ENCODE data around the gene ACAP3. TPM values are rescaled to one million over a fixed set of nuclear protein-coding genes. Genes with fewer than 3 reads are reported as not detected.

The ACAP3 gene
- total and polyA plus RNA-seq, 2 experiments from 2014 or later, result 8.1 to 31.9 TPM

DNA sequence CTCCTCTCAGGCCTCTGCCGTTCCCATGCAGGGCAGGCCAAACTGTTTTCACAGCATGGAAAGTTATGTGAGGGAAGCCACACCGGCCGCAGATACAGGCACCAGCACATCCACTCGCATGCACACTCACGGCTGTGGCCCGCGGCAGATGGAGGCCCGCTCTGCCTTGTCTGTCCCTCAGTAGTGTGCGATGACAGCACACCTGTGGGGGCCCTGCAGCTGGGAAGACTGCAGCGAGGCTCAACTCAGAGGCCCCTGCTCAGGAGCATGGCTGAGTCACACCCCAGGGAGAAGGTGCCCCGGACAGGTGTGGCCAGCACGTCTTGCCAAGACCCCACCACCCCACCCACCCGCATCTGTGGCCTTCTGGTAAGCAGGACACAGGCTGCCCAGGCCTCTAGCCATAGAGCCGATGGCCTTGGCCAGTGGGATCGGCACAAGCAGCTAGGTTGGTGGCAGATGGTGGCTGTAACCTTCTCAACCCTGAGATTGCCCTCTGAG is 32.7 kb downstream of the ACAP3 start (continued):
- TF ChIP-seq, protein P1, sequence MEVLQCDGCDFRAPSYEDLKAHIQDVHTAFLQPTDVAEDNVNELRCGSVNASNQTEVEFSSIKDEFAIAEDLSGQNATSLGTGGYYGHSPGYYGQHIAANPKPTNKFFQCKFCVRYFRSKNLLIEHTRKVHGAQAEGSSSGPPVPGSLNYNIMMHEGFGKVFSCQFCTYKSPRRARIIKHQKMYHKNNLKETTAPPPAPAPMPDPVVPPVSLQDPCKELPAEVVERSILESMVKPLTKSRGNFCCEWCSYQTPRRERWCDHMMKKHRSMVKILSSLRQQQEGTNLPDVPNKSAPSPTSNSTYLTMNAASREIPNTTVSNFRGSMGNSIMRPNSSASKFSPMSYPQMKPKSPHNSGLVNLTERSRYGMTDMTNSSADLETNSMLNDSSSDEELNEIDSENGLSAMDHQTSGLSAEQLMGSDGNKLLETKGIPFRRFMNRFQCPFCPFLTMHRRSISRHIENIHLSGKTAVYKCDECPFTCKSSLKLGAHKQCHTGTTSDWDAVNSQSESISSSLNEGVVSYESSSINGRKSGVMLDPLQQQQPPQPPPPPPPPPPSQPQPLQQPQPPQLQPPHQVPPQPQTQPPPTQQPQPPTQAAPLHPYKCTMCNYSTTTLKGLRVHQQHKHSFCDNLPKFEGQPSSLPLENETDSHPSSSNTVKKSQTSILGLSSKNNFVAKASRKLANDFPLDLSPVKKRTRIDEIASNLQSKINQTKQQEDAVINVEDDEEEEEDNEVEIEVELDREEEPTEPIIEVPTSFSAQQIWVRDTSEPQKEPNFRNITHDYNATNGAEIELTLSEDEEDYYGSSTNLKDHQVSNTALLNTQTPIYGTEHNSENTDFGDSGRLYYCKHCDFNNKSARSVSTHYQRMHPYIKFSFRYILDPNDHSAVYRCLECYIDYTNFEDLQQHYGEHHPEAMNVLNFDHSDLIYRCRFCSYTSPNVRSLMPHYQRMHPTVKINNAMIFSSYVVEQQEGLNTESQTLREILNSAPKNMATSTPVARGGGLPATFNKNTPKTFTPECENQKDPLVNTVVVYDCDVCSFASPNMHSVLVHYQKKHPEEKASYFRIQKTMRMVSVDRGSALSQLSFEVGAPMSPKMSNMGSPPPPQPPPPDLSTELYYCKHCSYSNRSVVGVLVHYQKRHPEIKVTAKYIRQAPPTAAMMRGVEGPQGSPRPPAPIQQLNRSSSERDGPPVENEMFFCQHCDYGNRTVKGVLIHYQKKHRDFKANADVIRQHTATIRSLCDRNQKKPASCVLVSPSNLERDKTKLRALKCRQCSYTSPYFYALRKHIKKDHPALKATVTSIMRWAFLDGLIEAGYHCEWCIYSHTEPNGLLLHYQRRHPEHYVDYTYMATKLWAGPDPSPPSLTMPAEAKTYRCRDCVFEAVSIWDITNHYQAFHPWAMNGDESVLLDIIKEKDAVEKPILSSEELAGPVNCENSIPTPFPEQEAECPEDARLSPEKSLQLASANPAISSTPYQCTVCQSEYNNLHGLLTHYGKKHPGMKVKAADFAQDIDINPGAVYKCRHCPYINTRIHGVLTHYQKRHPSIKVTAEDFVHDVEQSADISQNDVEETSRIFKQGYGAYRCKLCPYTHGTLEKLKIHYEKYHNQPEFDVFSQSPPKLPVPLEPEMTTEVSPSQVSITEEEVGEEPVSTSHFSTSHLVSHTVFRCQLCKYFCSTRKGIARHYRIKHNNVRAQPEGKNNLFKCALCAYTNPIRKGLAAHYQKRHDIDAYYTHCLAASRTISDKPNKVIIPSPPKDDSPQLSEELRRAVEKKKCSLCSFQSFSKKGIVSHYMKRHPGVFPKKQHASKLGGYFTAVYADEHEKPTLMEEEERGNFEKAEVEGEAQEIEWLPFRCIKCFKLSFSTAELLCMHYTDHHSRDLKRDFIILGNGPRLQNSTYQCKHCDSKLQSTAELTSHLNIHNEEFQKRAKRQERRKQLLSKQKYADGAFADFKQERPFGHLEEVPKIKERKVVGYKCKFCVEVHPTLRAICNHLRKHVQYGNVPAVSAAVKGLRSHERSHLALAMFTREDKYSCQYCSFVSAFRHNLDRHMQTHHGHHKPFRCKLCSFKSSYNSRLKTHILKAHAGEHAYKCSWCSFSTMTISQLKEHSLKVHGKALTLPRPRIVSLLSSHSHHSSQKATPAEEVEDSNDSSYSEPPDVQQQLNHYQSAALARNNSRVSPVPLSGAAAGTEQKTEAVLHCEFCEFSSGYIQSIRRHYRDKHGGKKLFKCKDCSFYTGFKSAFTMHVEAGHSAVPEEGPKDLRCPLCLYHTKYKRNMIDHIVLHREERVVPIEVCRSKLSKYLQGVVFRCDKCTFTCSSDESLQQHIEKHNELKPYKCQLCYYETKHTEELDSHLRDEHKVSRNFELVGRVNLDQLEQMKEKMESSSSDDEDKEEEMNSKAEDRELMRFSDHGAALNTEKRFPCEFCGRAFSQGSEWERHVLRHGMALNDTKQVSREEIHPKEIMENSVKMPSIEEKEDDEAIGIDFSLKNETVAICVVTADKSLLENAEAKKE (CRISPR knock-in tag; IDR thresholded peaks at IDR 0.05), result no peak
- no peak for TF ChIP-seq JUNB (IDR thresholded peaks at IDR 0.05; ENCODE audit: unreplicated experiment)

- Histone ChIP-seq H3K4me1 (ENCODE audit: insufficient read depth) (no peaks in the 10 kb centered on the region; the same call in 1 of the 2 replicates), H3K27me3 (ENCODE audit: insufficient read depth) (no peaks in the 10 kb centered on the region), H3F3A (replicated peaks; ENCODE audit: low read depth) (no peaks in the 10 kb centered on the region), H3K36me3 (ENCODE audit: insufficient read depth) (no peaks in the 10 kb centered on the region), H3K27ac (ENCODE audit: low read depth) (no peak overlapping the region), H3K9me2 (ENCODE audit: insufficient read depth) (no peaks in the 10 kb centered on the region), H3K4me2 (peak overlapping the region; percentile 89), H3K4me3 (peak overlapping the region; percentile 74), H4K20me1 (replicated peaks; ENCODE audit: insufficient read depth) (peaks cover 18% of the 10 kb centered on the region), H2AFZ (peak overlapping the region; percentile 88), H3K79me2 (replicated peaks; ENCODE audit: insufficient read depth) (peaks cover 39% of the 10 kb centered on the region)
- ATAC-seq (peak; percentile 71), DNase-seq (ENCODE audit: low spot score) (no peak)
- Mint-ChIP-seq H3K9me3 (peaks cover 3% of the 10 kb centered on the region; the same call in 1 of the 3 replicates), H3K27ac (no peak overlapping the region), H3K4me1 (peaks cover 25% of the 10 kb centered on the region), H3K4me3 (peak overlapping the region; percentile 66), H3K36me3 (ENCODE audit: low read depth) (peaks cover 11% of the 10 kb centered on the region; the same call in 2 of the 3 replicates), H3K27me3 (ENCODE audit: insufficient read depth, low read depth, poor library complexity) (peaks cover 18% of the 10 kb centered on the region)
- TF ChIP-seq EZH2 (IDR thresholded peaks at IDR 0.05; ENCODE audit: low read depth, unreplicated experiment) (no peak), CTCF (conservative IDR thresholded peaks at IDR 0.05; ENCODE audit: low read depth in 2 of 2) (no peak), STAT1 (IDR thresholded peaks at IDR 0.05; ENCODE audit: unreplicated experiment) (no peak), EZH2phosphoT487 (IDR thresholded peaks at IDR 0.05; ENCODE audit: unreplicated experiment) (no peak), ETS1 (IDR thresholded peaks at IDR 0.05) (no peak), JUNB (IDR thresholded peaks at IDR 0.05; ENCODE audit: unreplicated experiment) (no peak), ZNF331 (CRISPR knock-in tag; IDR thresholded peaks at IDR 0.05; ENCODE audit: low read depth) (no peak), POLR2AphosphoS5 (IDR thresholded peaks at IDR 0.05; ENCODE audit: low read depth) (no peak), ZNF114 (CRISPR knock-in tag; IDR thresholded peaks at IDR 0.05) (no peak), CREB1 (CRISPR knock-in tag; IDR thresholded peaks at IDR 0.05; ENCODE audit: low read depth) (no peak)
- TF ChIP-seq, protein P2, sequence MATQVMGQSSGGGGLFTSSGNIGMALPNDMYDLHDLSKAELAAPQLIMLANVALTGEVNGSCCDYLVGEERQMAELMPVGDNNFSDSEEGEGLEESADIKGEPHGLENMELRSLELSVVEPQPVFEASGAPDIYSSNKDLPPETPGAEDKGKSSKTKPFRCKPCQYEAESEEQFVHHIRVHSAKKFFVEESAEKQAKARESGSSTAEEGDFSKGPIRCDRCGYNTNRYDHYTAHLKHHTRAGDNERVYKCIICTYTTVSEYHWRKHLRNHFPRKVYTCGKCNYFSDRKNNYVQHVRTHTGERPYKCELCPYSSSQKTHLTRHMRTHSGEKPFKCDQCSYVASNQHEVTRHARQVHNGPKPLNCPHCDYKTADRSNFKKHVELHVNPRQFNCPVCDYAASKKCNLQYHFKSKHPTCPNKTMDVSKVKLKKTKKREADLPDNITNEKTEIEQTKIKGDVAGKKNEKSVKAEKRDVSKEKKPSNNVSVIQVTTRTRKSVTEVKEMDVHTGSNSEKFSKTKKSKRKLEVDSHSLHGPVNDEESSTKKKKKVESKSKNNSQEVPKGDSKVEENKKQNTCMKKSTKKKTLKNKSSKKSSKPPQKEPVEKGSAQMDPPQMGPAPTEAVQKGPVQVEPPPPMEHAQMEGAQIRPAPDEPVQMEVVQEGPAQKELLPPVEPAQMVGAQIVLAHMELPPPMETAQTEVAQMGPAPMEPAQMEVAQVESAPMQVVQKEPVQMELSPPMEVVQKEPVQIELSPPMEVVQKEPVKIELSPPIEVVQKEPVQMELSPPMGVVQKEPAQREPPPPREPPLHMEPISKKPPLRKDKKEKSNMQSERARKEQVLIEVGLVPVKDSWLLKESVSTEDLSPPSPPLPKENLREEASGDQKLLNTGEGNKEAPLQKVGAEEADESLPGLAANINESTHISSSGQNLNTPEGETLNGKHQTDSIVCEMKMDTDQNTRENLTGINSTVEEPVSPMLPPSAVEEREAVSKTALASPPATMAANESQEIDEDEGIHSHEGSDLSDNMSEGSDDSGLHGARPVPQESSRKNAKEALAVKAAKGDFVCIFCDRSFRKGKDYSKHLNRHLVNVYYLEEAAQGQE (IDR thresholded peaks at IDR 0.05; ENCODE audit: unreplicated experiment), result no peak
Observed at GRCh38 chr1:1274299-1274930, 33.3 kb downstream of the ACAP3 start.

Data from GM23338 (cell line).